Measurements from ENCODE around the gene CIB2.

CIB2 gene

DNA sequence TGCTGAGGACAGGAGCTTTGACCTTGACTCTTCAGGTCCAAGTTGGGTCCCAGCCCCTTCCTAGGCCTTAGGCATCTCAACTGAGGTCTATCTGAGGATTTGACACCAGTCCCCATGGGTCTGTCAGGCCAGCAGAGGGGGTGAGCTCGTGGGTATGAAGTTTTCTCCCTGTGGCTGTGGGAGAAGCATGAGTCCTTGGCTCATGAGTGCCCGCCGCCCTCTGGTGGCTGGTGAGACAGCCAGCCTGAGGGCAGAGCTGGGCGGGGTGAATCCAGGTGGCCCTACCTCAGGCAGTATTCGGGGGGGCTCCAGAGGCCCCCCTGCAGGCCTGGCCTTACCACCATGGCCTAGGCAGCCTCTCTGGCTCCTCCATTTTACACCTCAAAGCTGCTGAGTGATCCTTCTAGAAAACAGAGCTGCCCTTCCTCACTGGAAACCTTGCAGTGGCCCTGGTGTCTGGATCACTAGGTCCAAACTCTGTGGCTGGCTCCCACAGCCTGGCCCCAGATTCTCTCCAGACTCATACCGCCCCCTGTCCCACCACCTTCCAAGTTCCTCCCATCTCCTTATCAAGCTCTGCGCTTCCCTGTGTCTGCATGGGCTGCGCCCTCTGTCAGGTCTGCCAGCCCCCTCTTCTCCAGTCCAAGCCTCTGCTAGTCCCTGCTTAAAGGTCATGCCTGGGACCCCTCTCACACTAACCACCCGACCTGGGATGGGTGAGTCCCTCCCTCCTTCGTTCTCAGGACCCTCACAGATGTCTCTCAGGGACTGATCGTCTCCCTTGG, 22.8 kb downstream of the CIB2 start (continued):
- TF ChIP-seq, protein P1, sequence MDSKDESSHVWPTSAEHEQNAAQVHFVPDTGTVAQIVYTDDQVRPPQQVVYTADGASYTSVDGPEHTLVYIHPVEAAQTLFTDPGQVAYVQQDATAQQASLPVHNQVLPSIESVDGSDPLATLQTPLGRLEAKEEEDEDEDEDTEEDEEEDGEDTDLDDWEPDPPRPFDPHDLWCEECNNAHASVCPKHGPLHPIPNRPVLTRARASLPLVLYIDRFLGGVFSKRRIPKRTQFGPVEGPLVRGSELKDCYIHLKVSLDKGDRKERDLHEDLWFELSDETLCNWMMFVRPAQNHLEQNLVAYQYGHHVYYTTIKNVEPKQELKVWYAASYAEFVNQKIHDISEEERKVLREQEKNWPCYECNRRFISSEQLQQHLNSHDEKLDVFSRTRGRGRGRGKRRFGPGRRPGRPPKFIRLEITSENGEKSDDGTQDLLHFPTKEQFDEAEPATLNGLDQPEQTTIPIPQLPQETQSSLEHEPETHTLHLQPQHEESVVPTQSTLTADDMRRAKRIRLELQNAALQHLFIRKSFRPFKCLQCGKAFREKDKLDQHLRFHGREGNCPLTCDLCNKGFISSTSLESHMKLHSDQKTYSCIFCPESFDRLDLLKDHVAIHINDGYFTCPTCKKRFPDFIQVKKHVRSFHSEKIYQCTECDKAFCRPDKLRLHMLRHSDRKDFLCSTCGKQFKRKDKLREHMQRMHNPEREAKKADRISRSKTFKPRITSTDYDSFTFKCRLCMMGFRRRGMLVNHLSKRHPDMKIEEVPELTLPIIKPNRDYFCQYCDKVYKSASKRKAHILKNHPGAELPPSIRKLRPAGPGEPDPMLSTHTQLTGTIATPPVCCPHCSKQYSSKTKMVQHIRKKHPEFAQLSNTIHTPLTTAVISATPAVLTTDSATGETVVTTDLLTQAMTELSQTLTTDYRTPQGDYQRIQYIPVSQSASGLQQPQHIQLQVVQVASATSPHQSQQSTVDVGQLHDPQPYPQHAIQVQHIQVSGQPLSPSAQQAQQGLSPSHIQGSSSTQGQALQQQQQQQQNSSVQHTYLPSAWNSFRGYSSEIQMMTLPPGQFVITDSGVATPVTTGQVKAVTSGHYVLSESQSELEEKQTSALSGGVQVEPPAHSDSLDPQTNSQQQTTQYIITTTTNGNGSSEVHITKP (tag by site-specific recombination; IDR thresholded peaks at IDR 0.05), result peak; percentile 32; the same call in 1 of the 2 replicates
- TF ChIP-seq ZNF266 (tag by site-specific recombination; IDR thresholded peaks at IDR 0.05; ENCODE audit: low read depth) (no peak), GLIS1 (tag by site-specific recombination; IDR thresholded peaks at IDR 0.05) (peak; percentile 42; the same call in 1 of the 2 replicates)

DNA sequence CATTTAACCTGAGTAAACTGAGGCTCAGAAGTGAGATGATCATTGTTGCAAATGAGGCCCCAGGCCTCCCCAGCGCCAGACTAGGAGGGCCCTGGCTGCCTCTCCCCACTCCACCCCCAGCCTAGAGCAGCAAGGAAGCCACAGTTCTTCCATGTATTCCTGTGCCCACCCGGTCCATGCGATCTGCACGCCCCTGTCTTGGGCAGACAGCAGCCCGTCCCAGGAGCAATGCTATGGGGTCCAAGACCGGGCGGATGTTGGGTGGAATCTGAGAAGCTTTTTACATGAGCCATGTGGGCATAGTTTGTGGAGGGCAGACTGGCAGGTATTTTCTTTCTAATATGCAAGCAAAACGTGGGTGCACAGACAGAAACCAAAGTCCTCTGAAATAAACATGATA, 23.8 kb downstream of the CIB2 start:
- Histone ChIP-seq H3K27ac (ENCODE audit: extremely low read depth, low read depth, low read length) (no peak overlapping the region), H3K36me3 (ENCODE audit: control insufficient read depth in 2 of 2, insufficient read depth in 1 of 2, low read length in 2 of 2) (peaks cover 0 to 7% of the 10 kb centered on the region in 2 experiments; a peak in 2 of 3 replicates), H3K9me3 (ENCODE audit: control insufficient read depth, insufficient read depth, low read depth, low read length) (no peaks in the 10 kb centered on the region), H3K4me1 (ENCODE audit: control insufficient read depth, insufficient read depth, low read length) (no peaks in the 10 kb centered on the region), H3K4me3 (ENCODE audit: low read depth, low read length) (no peak overlapping the region)
- no peak for TF ChIP-seq ZNF350 (tag by site-specific recombination; IDR thresholded peaks at IDR 0.05)
- no peak for TF ChIP-seq ZXDB (tag by site-specific recombination; IDR thresholded peaks at IDR 0.05)
- no peak for TF ChIP-seq ZNF624 (tag by site-specific recombination; IDR thresholded peaks at IDR 0.05)
- no peak for TF ChIP-seq ZNF146 (tag by site-specific recombination; IDR thresholded peaks at IDR 0.05)
- POLR2A ChIA-PET, result no interaction called here
- CTCF ChIA-PET, result interaction anchor here (0.6 to 11.3 kb wide), 28 partner anchors 9 to 888 kb away, joined by 4 to 206 read pairs (median 9); partner anchors contain the start of genes SH2D7 and TBC1D2B

DNA sequence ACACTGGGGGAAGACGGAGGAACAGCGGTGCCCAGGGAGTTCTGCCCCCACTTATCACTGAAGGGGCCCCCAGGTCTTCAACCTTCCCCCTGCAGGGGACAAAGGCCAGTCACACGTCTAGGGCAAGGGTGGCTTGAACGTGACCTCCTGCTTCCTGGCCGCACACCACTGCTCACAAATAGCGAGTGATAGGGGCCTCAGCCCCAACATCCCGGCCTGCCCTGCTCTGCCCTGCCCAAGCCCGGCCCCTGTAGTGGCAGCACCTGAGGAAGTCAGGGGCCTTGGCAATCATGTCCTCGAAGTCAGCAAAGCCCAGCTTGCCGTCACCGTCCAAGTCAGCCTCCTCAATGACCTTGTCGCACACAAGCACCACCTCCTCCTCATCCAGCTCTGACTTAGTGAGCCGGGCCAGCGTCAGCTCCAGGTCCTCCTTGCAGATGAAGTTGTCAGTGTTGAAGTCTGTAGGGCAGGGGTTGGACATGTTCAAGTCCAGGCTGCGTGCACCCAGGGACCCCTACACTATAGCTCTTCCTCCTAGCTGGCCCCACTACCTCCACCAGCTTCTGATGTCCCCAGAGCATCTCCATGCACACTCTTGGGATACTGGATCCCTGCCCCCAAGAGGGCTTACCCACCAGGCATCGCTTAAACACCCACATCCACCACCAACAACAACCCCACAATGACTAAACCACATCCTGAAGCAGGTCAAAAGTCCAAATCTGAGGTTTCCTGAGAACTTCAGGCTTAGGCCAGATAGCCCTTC, 25.6 kb downstream of the CIB2 start:
- TF ChIP-seq, protein P2, sequence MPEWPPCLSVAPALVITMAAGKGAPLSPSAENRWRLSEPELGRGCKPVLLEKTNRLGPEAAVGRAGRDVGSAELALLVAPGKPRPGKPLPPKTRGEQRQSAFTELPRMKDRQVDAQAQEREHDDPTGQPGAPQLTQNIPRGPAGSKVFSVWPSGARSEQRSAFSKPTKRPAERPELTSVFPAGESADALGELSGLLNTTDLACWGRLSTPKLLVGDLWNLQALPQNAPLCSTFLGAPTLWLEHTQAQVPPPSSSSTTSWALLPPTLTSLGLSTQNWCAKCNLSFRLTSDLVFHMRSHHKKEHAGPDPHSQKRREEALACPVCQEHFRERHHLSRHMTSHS (tag by site-specific recombination; IDR thresholded peaks at IDR 0.05), result no peak
- 0 out of 2 replicates have a peak, but pooled peaks have one; percentile 11 for TF ChIP-seq EGR2 (tag by site-specific recombination; IDR thresholded peaks at IDR 0.05; ENCODE audit: low read depth)
- Histone ChIP-seq H3K4me3 (ENCODE audit: low read depth, low read length) (no peak overlapping the region), H3K9me3 (ENCODE audit: control insufficient read depth, insufficient read depth, low read depth, low read length) (no peaks in the 10 kb centered on the region), H3K27ac (ENCODE audit: extremely low read depth, low read depth, low read length) (no peak overlapping the region), H3K4me1 (ENCODE audit: control insufficient read depth, insufficient read depth, low read length) (no peaks in the 10 kb centered on the region), H3K36me3 (ENCODE audit: control insufficient read depth in 2 of 2, insufficient read depth in 1 of 2, low read length in 2 of 2) (peaks cover 0 to 7% of the 10 kb centered on the region in 2 experiments; a peak in 2 of 3 replicates)
- ChIA-PET CTCF (interaction anchor here (1.1 to 11.0 kb wide), 3 partner anchors 106 to 148 kb away, joined by 9 to 183 read pairs (median 72); no protein-coding TSS in a partner anchor), POLR2A (no interaction called here)

DNA sequence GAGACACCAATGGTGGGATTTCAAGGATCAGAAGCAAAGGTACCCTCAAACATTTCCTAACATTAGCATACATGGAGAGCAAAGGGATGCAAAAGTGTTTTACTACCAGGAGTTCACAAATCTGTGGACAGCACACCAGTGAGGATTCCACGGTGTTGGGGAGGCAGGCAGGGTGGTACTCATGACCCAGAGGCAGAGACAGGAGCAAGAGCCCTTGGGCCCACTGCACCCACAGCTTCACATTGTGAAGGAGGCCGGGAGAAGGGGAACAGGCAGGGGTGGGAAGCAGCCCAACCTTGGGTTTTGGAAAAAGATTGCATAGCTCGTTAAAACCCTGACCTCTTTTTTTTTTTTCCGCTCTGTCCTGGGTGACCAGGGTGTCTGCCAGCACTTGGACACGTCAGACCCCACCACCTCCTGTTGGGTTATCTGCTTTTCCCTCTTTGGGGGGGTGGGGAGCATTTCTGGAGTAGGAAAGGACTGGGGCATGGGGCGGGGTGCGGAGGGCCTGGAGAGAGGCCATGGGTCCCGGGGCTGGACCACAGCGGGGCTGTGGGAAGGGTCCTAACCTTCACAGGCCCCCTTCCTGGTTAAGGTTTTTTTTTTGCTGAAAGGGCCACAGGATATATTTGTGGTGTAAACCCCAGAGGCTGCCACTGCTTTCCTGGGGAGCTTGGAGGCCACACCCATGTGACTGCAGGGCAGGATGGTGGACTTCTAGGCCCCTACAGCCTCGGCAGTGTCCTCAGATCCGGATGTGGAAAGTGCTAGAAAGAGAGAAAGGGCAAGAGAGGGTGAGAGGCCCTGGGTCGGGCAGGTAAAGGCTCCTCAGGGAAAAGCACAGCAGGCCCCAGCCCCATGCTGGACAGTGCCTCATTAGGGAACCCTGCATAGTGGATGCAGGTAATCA, 26.4 kb downstream of the CIB2 start:
- ChIA-PET POLR2A (no interaction called here), CTCF (interaction anchor here (0.9 to 11.0 kb wide), 5 partner anchors 7 to 147 kb away, joined by 3 to 183 read pairs (median 7); no protein-coding TSS in a partner anchor)
- peaks cover 0 to 7% of the 10 kb centered on the region in 2 experiments; a peak in 2 of 3 replicates for H3K36me3 ChIP-seq (ENCODE audit: control insufficient read depth in 2 of 2, insufficient read depth in 1 of 2, low read length in 2 of 2)
- no peaks in the 10 kb centered on the region for H3K9me3 ChIP-seq (ENCODE audit: control insufficient read depth, insufficient read depth, low read depth, low read length)
- no peaks in the 10 kb centered on the region for H3K4me1 ChIP-seq (ENCODE audit: control insufficient read depth, insufficient read depth, low read length)
- no peak overlapping the region for H3K4me3 ChIP-seq (ENCODE audit: low read depth, low read length)
- H3K27ac ChIP-seq (ENCODE audit: extremely low read depth, low read depth, low read length), result no peak overlapping the region
- no peak for TF ChIP-seq ZNF792 (tag by site-specific recombination; IDR thresholded peaks at IDR 0.05)
- no peak for TF ChIP-seq ZNF16 (tag by site-specific recombination; IDR thresholded peaks at IDR 0.05; ENCODE audit: low read depth)
- TF ChIP-seq, protein P3, sequence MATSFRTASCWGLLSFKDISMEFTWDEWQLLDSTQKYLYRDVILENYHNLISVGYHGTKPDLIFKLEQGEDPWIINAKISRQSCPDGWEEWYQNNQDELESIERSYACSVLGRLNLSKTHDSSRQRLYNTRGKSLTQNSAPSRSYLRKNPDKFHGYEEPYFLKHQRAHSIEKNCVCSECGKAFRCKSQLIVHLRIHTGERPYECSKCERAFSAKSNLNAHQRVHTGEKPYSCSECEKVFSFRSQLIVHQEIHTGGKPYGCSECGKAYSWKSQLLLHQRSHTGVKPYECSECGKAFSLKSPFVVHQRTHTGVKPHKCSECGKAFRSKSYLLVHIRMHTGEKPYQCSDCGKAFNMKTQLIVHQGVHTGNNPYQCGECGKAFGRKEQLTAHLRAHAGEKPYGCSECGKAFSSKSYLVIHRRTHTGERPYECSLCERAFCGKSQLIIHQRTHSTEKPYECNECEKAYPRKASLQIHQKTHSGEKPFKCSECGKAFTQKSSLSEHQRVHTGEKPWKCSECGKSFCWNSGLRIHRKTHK (tag by site-specific recombination; IDR thresholded peaks at IDR 0.05), result no peak
- no peak for TF ChIP-seq OSR2 (tag by site-specific recombination; IDR thresholded peaks at IDR 0.05)
- TF ChIP-seq, protein P4, sequence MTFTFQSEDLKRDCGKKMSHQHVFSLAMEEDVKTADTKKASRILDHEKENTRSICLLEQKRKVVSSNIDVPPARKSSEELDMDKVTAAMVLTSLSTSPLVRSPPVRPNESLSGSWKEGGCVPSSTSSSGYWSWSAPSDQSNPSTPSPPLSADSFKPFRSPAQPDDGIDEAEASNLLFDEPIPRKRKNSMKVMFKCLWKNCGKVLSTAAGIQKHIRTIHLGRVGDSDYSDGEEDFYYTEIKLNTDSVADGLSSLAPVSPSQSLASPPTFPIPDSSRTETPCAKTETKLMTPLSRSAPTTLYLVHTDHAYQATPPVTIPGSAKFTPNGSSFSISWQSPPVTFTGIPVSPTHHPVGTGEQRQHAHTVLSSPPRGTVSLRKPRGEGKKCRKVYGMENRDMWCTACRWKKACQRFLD (tag by site-specific recombination; IDR thresholded peaks at IDR 0.05), result no peak
- no peak for TF ChIP-seq ZNF677 (tag by site-specific recombination; IDR thresholded peaks at IDR 0.05)
- TF ChIP-seq, protein P5, sequence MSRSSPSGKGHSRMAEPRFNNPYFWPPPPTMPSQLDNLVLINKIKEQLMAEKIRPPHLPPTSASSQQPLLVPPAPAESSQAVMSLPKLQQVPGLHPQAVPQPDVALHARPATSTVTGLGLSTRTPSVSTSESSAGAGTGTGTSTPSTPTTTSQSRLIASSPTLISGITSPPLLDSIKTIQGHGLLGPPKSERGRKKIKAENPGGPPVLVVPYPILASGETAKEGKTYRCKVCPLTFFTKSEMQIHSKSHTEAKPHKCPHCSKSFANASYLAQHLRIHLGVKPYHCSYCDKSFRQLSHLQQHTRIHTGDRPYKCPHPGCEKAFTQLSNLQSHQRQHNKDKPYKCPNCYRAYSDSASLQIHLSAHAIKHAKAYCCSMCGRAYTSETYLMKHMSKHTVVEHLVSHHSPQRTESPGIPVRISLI (tag by site-specific recombination; IDR thresholded peaks at IDR 0.05), result no peak
